Stimulated activated naive CD8-positive, alpha-beta T cell treated with anti-CD3 and anti-CD28 coated beads, Interleukin-15, amount 100 ng/mL, for 72 hours (primary cell): ENCODE results near the gene DGUOK.

Experiments used
- ATAC-seq: fragments of 150-1000 bp; cut with Tn5 transposase; 2 replicates; pipeline ENCODE4 v1.10.0; 2021; ENCODE audit warnings: mild to moderate bottlenecking, moderate library complexity
- DNase-seq, 2 donors: peaks; one replicate each; pipeline ENCODE4 v3.0.0; 2021 to 2022
- H3K27ac Mint-ChIP-seq, 2 donors: one replicate each; pipeline ENCODE4 v1.8.0; 2022; ENCODE audit warnings: mild to moderate bottlenecking in 2 of 2, mixed read lengths in 2 of 2, moderate library complexity in 2 of 2
- H3K27me3 Mint-ChIP-seq: one replicate; pipeline ENCODE4 v1.8.0; 2022; ENCODE audit warnings: mixed read lengths
- H3K4me1 Mint-ChIP-seq: one replicate; pipeline ENCODE4 v1.8.0; 2022; ENCODE audit warnings: mild to moderate bottlenecking, mixed read lengths
- H3K4me3 Mint-ChIP-seq, 2 donors: one replicate each; pipeline ENCODE4 v1.8.0; 2022; ENCODE audit warnings: mild to moderate bottlenecking in 2 of 2, mixed read lengths in 2 of 2, moderate library complexity in 1 of 2
- H3K9me3 Mint-ChIP-seq, 2 donors: one replicate each; pipeline ENCODE4 v1.8.0; 2022; ENCODE audit warnings: mixed read lengths in 2 of 2

Gene DGUOK

DNA sequence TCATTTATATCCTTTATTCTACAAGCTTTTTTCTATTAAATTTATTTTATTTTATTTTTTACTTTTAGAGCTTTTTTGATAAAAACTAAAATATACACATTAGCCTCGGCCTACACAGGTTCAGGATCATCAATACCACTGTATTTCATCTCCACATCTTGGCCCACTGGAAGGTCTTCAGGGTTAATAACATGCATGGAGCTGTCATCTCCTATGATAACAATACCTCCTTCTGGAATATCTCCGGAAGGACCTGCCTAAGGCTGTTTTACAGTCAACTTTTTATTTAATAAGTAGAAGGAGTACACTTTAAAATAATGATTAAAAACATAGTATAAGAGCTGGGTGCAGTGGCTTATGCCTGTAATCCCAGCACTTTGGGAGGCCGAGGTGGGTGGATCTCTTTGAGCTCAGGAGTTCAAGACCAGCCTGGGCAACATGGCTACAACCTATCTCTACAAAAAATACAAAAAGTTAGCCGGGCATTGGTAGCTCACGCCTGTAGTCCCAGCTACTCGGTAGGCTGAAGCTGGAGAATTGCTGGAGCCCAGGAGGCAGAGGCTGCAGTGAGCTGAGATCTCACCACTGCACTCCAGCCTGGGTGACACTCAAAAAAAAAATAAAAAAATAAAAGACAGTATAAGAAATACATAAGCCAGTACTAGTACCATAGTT is 15.7 kb upstream of the DGUOK start:
- no peaks in the 10 kb centered on the region for H3K27me3 Mint-ChIP-seq
- DNase-seq, result no peak
- H3K9me3 Mint-ChIP-seq, result no peaks in the 10 kb centered on the region
- peaks cover 15% of the 10 kb centered on the region for H3K4me1 Mint-ChIP-seq
- ATAC-seq, result no peak
- no peak overlapping the region for H3K4me3 Mint-ChIP-seq
- no peak overlapping the region for H3K27ac Mint-ChIP-seq

DNA sequence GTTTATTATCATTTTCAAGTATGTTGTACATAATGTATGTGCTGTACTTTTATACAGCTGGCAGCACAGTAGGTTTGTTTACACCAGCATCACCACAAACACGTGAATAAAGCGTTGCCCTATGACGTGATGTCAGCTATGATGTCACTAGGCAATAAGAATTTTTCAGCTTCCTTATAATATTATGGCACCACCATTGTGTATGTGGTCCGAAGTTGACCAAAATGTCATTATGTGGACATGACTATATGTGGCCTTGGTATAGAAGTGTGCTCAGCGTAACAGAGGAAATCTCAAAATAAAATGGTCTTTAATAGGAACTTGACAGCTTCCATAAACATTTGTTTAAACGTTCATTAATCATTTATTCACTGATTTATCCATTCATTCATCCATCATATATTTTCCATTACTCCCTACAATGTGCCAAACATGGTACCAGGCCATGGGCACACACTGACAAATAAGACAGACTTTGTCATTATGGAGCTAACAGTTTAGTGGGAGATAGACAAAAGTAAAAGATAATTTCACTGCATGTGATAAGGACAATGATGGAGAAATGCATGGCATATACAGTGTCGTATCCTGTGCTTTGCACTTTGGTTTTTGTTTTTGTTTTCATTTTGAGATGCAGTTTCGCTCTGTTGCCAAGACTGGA is 15.0 kb upstream of the DGUOK start:
- Mint-ChIP-seq H3K27me3 (no peaks in the 10 kb centered on the region), H3K4me1 (peaks cover 15% of the 10 kb centered on the region), H3K4me3 (no peak overlapping the region), H3K9me3 (no peaks in the 10 kb centered on the region), H3K27ac (no peak overlapping the region)
- ATAC-seq, result no peak
- no peak for DNase-seq

DNA sequence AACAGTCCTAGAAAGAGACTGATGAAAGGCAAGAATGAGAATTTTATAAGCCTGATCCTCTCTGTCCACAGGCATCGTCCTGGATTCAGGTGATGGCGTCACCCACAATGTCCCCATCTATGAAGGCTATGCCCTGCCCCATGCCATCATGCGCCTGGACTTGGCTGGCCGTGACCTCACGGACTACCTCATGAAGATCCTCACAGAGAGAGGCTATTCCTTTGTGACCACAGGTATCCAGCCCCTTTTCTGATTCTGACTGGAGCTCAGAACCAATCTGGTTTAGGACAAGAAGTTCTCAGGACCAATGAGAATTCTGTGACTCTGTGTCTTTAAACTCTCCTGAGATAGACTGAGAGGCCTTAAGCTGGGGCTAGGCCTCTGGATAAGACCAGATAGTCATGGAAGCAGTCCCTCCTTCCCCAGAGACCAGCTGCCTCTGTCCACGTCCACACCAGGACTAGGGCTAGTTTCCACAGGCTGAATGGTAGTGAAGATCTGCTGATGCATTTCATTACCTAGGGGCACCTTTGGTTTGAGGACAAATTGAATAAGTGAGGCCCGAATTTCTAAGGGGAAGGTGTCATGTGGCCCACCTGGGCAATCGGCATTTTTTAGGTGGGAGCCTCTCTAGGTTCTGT is 13.1 kb upstream of the DGUOK start:
- peaks cover 5% of the 10 kb centered on the region for H3K4me1 Mint-ChIP-seq
- DNase-seq (no peak), ATAC-seq (no peak)
- H3K27me3 Mint-ChIP-seq, result no peaks in the 10 kb centered on the region
- H3K4me3 Mint-ChIP-seq, result no peak overlapping the region
- H3K27ac Mint-ChIP-seq, result no peak overlapping the region
- H3K9me3 Mint-ChIP-seq, result no peaks in the 10 kb centered on the region

DNA sequence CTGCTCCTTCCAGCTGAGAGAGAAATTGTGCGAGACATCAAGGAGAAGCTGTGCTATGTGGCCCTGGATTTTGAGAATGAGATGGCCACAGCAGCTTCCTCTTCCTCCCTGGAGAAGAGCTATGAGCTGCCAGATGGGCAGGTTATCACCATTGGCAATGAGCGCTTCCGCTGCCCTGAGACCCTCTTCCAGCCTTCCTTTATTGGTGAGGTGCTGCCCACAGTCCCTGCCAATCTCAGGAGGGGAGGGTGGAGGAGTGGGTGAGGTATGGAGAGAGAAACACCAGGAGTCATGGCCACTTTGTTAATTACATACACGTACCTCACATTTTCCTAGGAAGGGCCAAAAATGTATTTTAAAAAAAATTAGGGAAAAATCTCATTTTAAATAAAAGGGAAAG is 12.0 kb upstream of the DGUOK start:
- H3K9me3 Mint-ChIP-seq, result no peaks in the 10 kb centered on the region
- no peaks in the 10 kb centered on the region for H3K4me1 Mint-ChIP-seq
- no peak overlapping the region for H3K4me3 Mint-ChIP-seq
- no peaks in the 10 kb centered on the region for H3K27me3 Mint-ChIP-seq
- DNase-seq, result no peak
- peak overlapping the region in 1 of 2 donors; percentile 63 for H3K27ac Mint-ChIP-seq
- ATAC-seq, result no peak

DNA sequence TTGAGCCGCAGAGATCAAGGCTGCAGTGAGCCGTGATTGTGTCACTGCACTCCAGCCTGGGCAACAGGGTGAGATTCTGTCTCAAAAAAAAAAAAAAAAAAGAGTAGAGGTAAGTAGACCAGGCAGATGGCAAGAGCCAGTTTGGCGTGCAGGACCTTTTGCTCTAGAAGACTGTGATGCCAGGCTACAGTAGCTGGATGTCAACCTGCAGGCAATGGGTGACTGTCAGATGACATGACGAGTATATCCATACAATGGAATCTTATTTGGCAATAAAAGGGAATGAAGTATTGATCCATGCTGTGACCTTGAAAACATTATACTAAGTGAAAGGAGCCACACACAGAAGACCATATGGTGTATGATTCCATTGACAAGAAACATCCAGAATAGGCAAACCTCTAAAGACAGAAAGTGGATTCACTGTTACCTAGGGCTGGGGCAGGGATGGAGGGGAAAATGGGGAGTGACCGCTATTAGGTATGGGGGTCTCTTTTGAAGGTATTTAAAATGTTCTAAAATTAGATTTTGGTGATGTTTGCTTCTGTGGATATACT is 11.2 kb upstream of the DGUOK start:
- ATAC-seq, result no peak
- H3K27ac Mint-ChIP-seq, result no peak overlapping the region
- H3K4me3 Mint-ChIP-seq, result no peak overlapping the region
- H3K4me1 Mint-ChIP-seq, result peaks cover under 1% of the 10 kb centered on the region
- H3K27me3 Mint-ChIP-seq, result no peaks in the 10 kb centered on the region
- H3K9me3 Mint-ChIP-seq, result no peaks in the 10 kb centered on the region
- no peak for DNase-seq

DNA sequence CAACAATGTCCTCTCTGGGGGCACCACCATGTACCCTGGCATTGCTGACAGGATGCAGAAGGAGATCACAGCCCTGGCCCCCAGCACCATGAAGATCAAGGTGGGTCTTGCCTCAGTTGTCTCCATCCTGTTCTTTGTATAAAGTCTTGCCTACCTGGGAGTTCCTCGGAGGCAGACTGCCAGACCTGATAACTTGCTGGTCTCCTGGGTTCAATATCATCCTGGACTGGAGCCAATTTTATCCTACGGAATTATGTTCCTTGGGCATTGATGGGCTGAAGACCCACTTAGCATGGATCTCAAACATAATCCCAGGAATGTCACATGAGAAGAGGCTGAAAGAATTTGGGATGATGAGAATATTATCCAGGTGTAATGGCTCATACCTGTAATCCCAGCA is 10.0 kb upstream of the DGUOK start:
- Mint-ChIP-seq H3K4me3 (no peak overlapping the region), H3K9me3 (no peaks in the 10 kb centered on the region), H3K27me3 (no peaks in the 10 kb centered on the region), H3K27ac (no peak overlapping the region), H3K4me1 (peaks cover 12% of the 10 kb centered on the region)
- no peak for DNase-seq
- no peak for ATAC-seq

DNA sequence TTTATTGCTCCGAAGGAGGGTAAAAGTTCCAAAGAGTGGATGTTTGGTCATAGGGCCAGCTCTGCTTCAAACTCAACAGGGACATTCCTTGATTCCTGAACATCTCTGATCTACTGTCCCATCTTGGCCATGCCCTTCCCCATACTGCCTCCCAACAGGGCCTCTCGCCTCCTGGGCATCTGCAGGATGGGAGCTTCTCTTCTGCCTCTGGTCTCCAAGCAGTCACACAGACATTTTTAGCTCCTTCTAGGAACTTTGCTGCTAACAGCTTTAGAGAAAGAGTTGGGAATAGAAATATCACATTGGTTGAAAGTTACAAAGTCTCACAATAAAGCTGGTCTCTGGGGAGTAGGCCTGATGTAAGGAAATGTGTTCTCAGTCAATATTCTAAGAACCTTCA is 9.4 kb upstream of the DGUOK start:
- no peaks in the 10 kb centered on the region for H3K27me3 Mint-ChIP-seq
- no peak for DNase-seq
- H3K4me1 Mint-ChIP-seq, result peaks cover 18% of the 10 kb centered on the region
- ATAC-seq, result no peak
- H3K9me3 Mint-ChIP-seq, result no peaks in the 10 kb centered on the region
- no peak overlapping the region for H3K27ac Mint-ChIP-seq
- no peak overlapping the region for H3K4me3 Mint-ChIP-seq

DNA sequence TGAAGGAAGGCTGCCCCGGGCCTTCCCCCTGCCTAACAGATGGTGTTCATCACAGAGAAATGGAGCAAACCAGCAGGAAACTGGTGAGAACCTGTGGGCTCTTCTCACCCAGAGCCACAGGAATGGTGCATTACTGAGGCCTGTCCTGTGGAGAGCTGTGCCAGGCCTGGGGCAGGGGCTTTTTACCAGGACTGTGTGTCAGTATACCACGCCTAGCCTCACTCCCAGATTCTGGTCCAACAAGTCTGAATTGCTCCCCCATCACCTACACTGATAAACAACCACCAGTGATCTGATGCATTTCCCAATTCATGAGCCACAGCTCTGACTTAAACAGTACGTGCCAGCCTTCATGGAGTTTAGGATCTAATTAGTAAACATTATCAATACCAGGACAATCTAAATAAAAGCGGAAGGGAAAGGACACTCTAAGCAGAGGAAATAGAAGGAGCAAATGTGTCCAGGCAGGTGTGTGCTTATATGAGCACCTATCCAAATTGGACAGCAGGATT is 8.9 kb upstream of the DGUOK start:
- Mint-ChIP-seq H3K4me1 (peaks cover 23% of the 10 kb centered on the region), H3K9me3 (no peaks in the 10 kb centered on the region), H3K4me3 (no peak overlapping the region), H3K27ac (no peak overlapping the region), H3K27me3 (no peaks in the 10 kb centered on the region)
- no peak for ATAC-seq
- DNase-seq, result no peak

DNA sequence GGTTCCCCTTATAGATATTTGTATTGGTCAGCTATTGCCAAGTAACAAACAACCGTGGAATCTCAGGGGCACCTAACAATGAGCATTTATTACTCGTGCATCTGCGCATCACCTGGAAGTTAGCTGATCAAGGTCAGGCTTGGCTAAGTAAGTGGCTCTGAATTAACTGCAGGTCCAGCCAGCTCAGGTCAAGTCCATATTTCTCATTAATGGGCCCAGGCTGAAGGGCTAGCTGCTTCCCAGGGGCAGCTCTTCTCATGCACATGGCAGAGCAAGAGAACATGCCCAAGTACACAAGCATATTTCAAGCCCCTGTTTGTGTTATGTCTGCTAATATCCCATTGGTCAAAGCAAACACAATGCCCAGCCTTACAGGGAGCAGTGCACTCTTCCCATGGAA is 7.8 kb upstream of the DGUOK start:
- H3K27ac Mint-ChIP-seq, result no peak overlapping the region
- ATAC-seq (no peak), DNase-seq (no peak)
- H3K4me1 Mint-ChIP-seq, result peaks cover 34% of the 10 kb centered on the region
- H3K9me3 Mint-ChIP-seq, result no peaks in the 10 kb centered on the region
- H3K27me3 Mint-ChIP-seq, result no peaks in the 10 kb centered on the region
- no peak overlapping the region for H3K4me3 Mint-ChIP-seq

DNA sequence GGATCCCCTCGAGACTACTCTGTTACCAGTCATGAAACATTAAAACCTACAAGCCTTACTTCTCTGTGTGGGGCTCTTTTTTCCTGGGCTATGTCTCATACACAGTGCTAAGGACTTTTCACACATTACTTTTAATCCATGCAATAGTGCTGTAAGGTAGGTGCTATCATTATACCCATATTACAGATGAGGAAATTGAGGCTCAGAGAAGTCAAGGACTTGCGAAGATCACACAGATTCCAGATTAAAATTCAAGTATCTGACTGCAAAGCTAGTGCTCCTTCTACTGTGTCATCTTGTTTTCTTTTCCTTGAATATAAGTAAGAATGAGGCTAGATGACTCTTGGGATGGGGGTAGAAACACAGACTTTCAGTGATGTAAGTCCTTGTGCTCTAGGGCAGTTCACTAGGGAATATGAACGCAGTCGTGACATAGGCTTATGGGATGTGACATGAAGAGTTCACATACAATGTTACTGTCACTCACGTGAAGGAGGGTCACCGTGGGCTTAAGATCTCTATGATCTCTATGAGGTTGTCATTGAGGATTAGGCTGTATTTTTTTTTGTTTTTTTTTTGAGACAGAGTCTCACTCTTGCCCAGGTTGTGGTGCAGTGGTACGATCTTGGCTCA is 7.0 kb upstream of the DGUOK start:
- ATAC-seq, result no peak
- Mint-ChIP-seq H3K4me1 (peaks cover 34% of the 10 kb centered on the region), H3K4me3 (no peak overlapping the region), H3K27ac (peak overlapping the region; percentile 42 to 69), H3K9me3 (no peaks in the 10 kb centered on the region), H3K27me3 (no peaks in the 10 kb centered on the region)
- no peak for DNase-seq

DNA sequence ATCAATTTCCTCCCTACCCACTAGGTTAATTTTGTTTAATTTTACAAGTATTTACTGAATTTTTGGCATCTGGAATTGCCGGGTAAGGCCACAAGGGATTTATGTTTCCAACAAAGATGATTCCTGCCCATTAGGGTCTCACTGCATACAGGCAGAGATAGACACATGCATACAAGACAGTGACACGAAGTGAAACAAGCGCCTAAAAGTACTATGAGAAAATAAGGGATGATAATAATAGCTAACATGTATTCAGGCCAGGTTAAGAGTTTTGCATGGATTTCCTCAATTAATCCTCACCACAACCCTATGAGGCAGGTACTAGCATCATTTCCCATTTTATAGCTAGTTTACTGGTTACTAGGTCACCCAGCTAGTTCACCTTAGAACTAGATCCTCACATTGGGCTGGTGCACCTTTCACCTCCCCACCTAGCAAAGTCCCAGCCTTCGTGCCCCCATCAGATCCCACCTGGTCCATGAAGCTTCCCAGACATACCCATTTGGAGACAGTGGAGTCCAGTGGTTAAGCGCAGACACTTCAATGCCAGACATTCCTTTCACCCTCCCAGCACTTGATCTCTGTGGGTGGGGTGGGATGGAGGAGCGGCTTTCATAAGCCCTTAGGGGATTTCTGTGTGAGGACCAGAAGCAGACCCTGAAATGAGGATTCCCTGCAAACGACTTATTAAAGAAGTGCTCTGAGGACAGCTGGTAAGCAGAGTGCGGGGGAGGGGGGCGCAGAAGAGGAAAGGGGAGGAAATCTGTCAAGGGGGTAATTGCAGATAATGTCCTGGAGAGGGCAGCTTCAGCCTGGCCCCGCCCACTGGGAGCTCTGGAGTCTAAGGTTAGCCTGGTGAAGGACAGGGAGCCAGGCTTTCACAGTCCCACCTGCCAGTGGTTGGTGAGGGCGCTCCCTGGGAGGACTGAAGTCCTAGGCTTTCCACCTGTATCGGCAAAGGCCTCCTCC is 5.8 kb upstream of the DGUOK start:
- Mint-ChIP-seq H3K4me3 (no peak overlapping the region), H3K27me3 (no peaks in the 10 kb centered on the region), H3K27ac (no peak overlapping the region), H3K4me1 (peaks cover 35% of the 10 kb centered on the region), H3K9me3 (no peaks in the 10 kb centered on the region)
- ATAC-seq, result peak; percentile 75
- peak; percentile 42 to 47 for DNase-seq

DNA sequence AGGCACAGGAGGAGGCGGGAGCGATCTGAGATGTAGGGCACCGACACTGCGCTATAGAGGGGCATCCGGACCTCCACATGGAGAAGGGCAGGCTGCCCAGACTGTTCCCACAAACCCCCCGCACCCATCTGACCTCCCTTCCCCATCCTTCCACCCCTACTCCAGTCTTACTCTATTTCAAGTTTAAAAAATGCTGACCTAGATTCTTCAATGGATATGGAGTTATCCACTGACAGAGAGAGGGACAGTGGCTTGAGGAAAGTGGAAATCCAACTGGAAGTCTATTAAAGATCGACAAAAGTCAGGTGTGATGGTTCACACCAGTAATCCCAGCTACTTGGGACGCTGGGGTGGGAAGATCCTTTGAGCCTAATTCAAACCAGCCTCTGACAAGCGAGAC is 5.1 kb upstream of the DGUOK start:
- peaks cover 39% of the 10 kb centered on the region for H3K4me1 Mint-ChIP-seq
- no peaks in the 10 kb centered on the region for H3K9me3 Mint-ChIP-seq
- no peaks in the 10 kb centered on the region for H3K27me3 Mint-ChIP-seq
- H3K27ac Mint-ChIP-seq, result no peak overlapping the region
- ATAC-seq (no peak), DNase-seq (no peak)
- H3K4me3 Mint-ChIP-seq, result no peak overlapping the region

DNA sequence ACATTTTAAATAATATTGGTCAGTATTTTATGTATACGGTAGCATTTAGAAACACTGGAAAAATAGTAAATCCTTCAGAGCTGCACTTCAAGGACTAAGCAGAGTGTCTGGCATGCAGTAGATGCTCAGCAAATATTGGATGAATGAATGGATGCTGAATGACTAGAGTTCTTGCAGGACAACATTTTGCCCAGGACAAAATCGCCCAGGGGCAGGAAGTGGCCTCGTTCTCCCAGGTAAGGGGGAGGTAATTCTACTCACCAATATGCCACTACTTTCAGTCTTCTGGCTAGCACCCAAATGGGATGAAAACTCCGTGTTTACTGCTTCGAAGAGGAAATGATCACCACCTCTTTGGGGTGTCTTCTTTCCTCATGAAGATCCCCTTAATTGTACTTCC is 4.0 kb upstream of the DGUOK start:
- DNase-seq, result no peak
- Mint-ChIP-seq H3K4me3 (no peak overlapping the region), H3K4me1 (peaks cover 40% of the 10 kb centered on the region), H3K9me3 (no peaks in the 10 kb centered on the region), H3K27ac (no peak overlapping the region), H3K27me3 (no peaks in the 10 kb centered on the region)
- no peak for ATAC-seq

DNA sequence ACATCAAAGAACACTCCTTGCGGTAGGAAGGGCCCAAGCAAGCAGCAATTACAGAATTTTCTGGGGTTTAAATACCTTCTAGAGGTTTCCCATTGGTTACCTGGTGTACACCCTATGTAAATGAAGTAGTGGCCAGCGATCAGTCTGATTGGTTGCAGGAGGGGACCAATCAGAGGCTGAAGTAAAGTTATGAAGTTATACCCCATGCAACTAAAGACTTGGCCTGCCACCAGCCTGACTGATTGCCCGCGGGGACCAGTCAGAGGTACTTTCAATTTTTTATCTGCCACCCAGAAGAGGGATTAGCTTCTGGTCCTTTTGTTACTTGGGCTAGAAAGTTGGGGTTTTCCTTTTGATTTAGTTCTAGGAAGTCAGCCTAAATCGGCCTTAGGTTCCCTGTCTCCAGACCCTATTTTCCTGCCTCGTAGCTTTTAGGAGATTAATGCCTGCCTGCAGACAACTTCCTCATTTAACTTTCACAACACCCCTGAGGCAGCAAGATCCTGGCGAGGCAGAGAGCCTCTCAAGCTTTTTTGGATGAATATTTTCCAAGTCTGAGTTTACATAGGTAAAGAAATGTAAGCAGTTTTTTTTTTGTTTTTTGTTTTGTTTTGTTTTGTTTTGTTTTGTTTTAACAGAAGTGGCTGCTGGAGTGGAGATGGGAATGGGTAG is 1.5 kb upstream of the DGUOK start:
- no peak overlapping the region for H3K27ac Mint-ChIP-seq
- H3K9me3 Mint-ChIP-seq, result no peaks in the 10 kb centered on the region
- DNase-seq (peak in 1 of 2 donors; percentile 21), ATAC-seq (no peak)
- peaks cover 65% of the 10 kb centered on the region for H3K4me1 Mint-ChIP-seq
- H3K4me3 Mint-ChIP-seq, result no peak overlapping the region
- H3K27me3 Mint-ChIP-seq, result no peaks in the 10 kb centered on the region
